K562 (cell line): ENCODE data around the gene CPED1. TPM values are rescaled to one million over a fixed set of nuclear protein-coding genes. Genes with fewer than 3 reads are reported as not detected.
A peak's percentile ranks its signal among the peaks of the same experiment; 100 is the strongest.

Experiments used
- ARID2 ChIP-seq: fragments of 450-650 bp; IDR thresholded peaks from 2 replicates; pipeline ENCODE4 v1.6.1; 2017; ENCODE audit warnings: antibody characterized with exemption, mild to moderate bottlenecking
- BRD9 ChIP-seq: fragments of 450-650 bp; IDR thresholded peaks from 2 replicates; pipeline ENCODE4 v1.6.1; 2018; ENCODE audit warnings: low read depth; ENCODE audit not compliant: partially characterized antibody
- CTBP1 ChIP-seq: fragments of 450-650 bp; IDR thresholded peaks from 2 replicates; pipeline ENCODE4 v1.6.1; 2016; ENCODE audit warnings: borderline replicate concordance
- ELF1 ChIP-seq: fragments of 200-800 bp; sonication (Bioruptor generic); IDR thresholded peaks from 2 replicates; pipeline ENCODE4 v1.6.1; 2016; ENCODE audit warnings: missing genetic modification characterization, missing compliant biosample characterization
- EWSR1 ChIP-seq: fragments of 450-650 bp; IDR thresholded peaks from 2 replicates; pipeline ENCODE4 v1.6.1; 2018; ENCODE audit warnings: borderline replicate concordance, mild to moderate bottlenecking, low read depth, moderate library complexity; ENCODE audit not compliant: partially characterized antibody
- GABPB1 ChIP-seq: sonication (generic); formaldehyde crosslinking; IDR thresholded peaks from 2 replicates; pipeline ENCODE4 v1.8.0; 2022; ENCODE audit warnings: mild to moderate bottlenecking, missing genetic modification reagents
- HNRNPLL ChIP-seq: fragments of 200-400 bp; formaldehyde crosslinking; IDR thresholded peaks from 2 replicates; pipeline ENCODE4 v1.6.1; 2017; ENCODE audit warnings: low read length, low read depth, mild to moderate bottlenecking; ENCODE audit not compliant: poor library complexity, severe bottlenecking
- JUND ChIP-seq, 2 experiments: IDR thresholded peaks; 2 replicates in 1 of 2; 3 replicates in 1 of 2; pipeline ENCODE4 v1.6.1; 2011; ENCODE audit warnings: borderline replicate concordance in 2 of 2, low read depth in 2 of 2, low read length in 2 of 2, improper control_type of control experiment in 1 of 2, missing biosample characterization in 1 of 2, missing genetic modification characterization in 1 of 2, missing genetic modification reagents in 1 of 2
- MEF2A ChIP-seq: IDR thresholded peaks from 2 replicates; pipeline ENCODE4 v1.6.1; 2011; ENCODE audit warnings: low read depth, mild to moderate bottlenecking, low read length, moderate library complexity; ENCODE audit not compliant: control insufficient read depth
- MEIS2 ChIP-seq: fragments of 450-650 bp; IDR thresholded peaks from 2 replicates; pipeline ENCODE4 v1.6.1; 2014; ENCODE audit warnings: mild to moderate bottlenecking; ENCODE audit not compliant: partially characterized antibody
- NFIC ChIP-seq: fragments of 450-650 bp; IDR thresholded peaks from 2 replicates; pipeline ENCODE4 v1.6.1; 2017; ENCODE audit warnings: mild to moderate bottlenecking, inconsistent platforms
- NR1H2 ChIP-seq: sonication (generic); formaldehyde crosslinking; IDR thresholded peaks from 2 replicates; pipeline ENCODE4 v1.4.0; 2020; ENCODE audit warnings: mild to moderate bottlenecking, missing genetic modification reagents
- POLR3G ChIP-seq: IDR thresholded peaks from 2 replicates; pipeline ENCODE4 v1.6.1; 2011; ENCODE audit not compliant: insufficient read length, insufficient replicate concordance; ENCODE audit errors: extremely low read depth
- PTTG1 ChIP-seq: fragments of 450-650 bp; IDR thresholded peaks from 2 replicates; pipeline ENCODE4 v1.6.1; 2016; ENCODE audit warnings: low read depth, mild to moderate bottlenecking, missing genetic modification characterization, missing compliant biosample characterization
- SAP30 ChIP-seq: fragments of 200-600 bp; sonication (generic); IDR thresholded peaks from 2 replicates; pipeline ENCODE4 v1.6.1; 2012; ENCODE audit warnings: borderline replicate concordance, low read depth, mild to moderate bottlenecking, moderate library complexity, low read length, control low read depth, inconsistent platforms; ENCODE audit not compliant: insufficient read depth, poor library complexity, severe bottlenecking
- SRF ChIP-seq, 2 experiments: fragments of 250-450, 450-650 bp in 1 of 2; sonication (Bioruptor Pico) in 1 of 2; sonication (generic) in 1 of 2; formaldehyde crosslinking; IDR thresholded peaks; 2 replicates each; pipeline versions ENCODE4 v1.5.0 to v1.5.1; 2020 to 2022; ENCODE audit warnings: mild to moderate bottlenecking in 1 of 2, missing genetic modification reagents in 1 of 2
- TARDBP ChIP-seq: fragments of 450-650 bp; IDR thresholded peaks from 2 replicates; pipeline ENCODE4 v1.6.1; 2016
- TSC22D4 ChIP-seq: fragments of 450-650 bp; IDR thresholded peaks from 2 replicates; pipeline ENCODE4 v1.6.1; 2016; ENCODE audit warnings: missing genetic modification characterization, missing biosample characterization, control low read depth
- ZNF121 ChIP-seq: sonication (generic); formaldehyde crosslinking; conservative IDR thresholded peaks from 2 replicates; pipeline ENCODE4 v1.8.0; 2022; ENCODE audit warnings: missing genetic modification reagents
- polyA plus RNA-seq, 8 experiments: library from polyadenylated mRNA; depleted of rRNA in 4 of 8; stranded (reverse) in 5 of 8; unstranded in 3 of 8; fragments of >200 nt; fragmentation: Nextera tagmentation in 2 of 8; fragmentation: Illumina TruSeq in 1 of 8; extraction: Ambion mirVana in 2 of 8; extraction: Trizol in 1 of 8; gene quantifications; 2 replicates each; pipeline versions ENCODE4 v1.2.1 to v1.2.3, GENCODE V29; 2011 to 2014; ENCODE audit warnings: inconsistent platforms in 1 of 8, missing spikeins in 1 of 8
- total RNA-seq, 7 experiments: library from RNA; depleted of rRNA in 6 of 7; stranded (reverse); fragments of >200 nt in 6 of 7; fragmentation: Illumina TruSeq in 2 of 7; extraction: Trizol in 2 of 7; gene quantifications; 2 replicates each; pipeline versions ENCODE4 v1.2.1 to v1.2.3, GENCODE V29; 2011 to 2021; ENCODE audit warnings: low replicate concordance in 1 of 7
- TF ChIP-seq, protein P1 (sequence below): fragments of 250-450 bp; sonication (Bioruptor Pico); IDR thresholded peaks from 2 replicates; pipeline ENCODE4 v1.4.0; 2020; ENCODE audit warnings: mild to moderate bottlenecking, moderate library complexity
- TF ChIP-seq, protein P2 (sequence below): fragments of 250-450 bp; sonication (Bioruptor Pico); IDR thresholded peaks from 2 replicates; pipeline ENCODE4 v1.8.0; 2021; ENCODE audit warnings: moderate library complexity, mild to moderate bottlenecking, inconsistent platforms

Gene CPED1
- total and polyA plus RNA-seq, 9 of the 15 experiments (the other 6 are each of a cell fraction or from before 2014, with no cell fraction given): 195 to 393 (median 290) TPM

DNA sequence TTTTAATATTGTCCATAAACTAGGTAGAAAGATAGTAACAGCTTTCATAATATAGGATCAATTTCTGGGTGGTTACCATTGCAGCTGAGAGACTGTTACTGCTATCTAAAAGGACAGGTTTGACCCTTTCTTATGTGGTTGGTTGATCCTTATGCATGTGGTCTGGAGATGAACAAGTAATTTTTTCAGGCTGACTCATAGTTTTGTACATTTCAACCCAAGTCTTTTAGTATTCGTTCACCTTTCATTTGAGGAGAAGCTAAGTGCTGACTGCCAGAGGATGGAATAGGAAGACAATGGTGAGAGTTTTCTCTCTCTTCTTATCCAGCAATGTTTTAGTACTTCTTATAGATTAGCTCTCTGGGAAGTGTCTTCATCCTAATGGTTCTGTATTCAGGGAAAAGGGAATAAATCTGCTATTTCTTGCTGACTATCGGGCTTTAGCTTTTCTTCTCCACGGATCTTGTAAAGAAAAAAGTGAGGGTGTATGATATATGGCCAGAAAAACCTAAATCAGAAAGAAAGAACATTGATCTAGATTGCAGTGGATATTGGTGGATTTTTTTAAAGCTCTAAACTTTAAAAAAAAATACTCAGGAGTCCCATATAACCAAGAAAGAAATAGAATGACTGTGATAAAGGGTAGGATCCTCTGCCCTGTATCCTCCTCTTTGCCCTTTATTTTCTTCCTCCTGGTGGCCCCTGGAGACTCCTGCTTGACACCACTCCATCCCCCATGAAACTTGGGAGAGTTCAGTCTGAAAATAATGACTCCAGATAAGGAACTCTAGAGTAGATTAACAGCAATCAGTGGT, 88.0 kb downstream of the CPED1 start (continued):
- TF ChIP-seq MEIS2 (peak; percentile 70), SAP30 (no peak), ELF1 (tag) (no peak; the same call in 1 of the 2 replicates), CTBP1 (peak; percentile 75; the same call in 1 of the 2 replicates), POLR3G (no peak), NR1H2 (CRISPR knock-in tag) (no peak; the same call in none of the 2 replicates), TARDBP (no peak), GABPB1 (CRISPR knock-in tag) (no peak; the same call in 1 of the 2 replicates), SRF (CRISPR knock-in tag; IDR thresholded peaks at IDR 0.05) (0 out of 4 replicates have a peak, but pooled peaks have one; percentile 22 to 32), NFIC (peak; percentile 83), EWSR1 (no peak), PTTG1 (tag) (no peak), HNRNPLL (no peak), ZNF121 (CRISPR knock-in tag) (no peak), ARID2 (peak; percentile 37; the same call in 1 of the 2 replicates), TSC22D4 (tag) (no peak), MEF2A (peak; percentile 55), BRD9 (peak; percentile 91), JUND (IDR thresholded peaks at IDR 0.05; ENCODE audit: borderline replicate concordance, low read depth, low read length) (peak; percentile 98), JUND (tag; IDR thresholded peaks at IDR 0.05; ENCODE audit: borderline replicate concordance, low read depth, low read length) (peak; percentile 98; the same call in 2 of the 3 replicates)
- TF ChIP-seq, protein P1, sequence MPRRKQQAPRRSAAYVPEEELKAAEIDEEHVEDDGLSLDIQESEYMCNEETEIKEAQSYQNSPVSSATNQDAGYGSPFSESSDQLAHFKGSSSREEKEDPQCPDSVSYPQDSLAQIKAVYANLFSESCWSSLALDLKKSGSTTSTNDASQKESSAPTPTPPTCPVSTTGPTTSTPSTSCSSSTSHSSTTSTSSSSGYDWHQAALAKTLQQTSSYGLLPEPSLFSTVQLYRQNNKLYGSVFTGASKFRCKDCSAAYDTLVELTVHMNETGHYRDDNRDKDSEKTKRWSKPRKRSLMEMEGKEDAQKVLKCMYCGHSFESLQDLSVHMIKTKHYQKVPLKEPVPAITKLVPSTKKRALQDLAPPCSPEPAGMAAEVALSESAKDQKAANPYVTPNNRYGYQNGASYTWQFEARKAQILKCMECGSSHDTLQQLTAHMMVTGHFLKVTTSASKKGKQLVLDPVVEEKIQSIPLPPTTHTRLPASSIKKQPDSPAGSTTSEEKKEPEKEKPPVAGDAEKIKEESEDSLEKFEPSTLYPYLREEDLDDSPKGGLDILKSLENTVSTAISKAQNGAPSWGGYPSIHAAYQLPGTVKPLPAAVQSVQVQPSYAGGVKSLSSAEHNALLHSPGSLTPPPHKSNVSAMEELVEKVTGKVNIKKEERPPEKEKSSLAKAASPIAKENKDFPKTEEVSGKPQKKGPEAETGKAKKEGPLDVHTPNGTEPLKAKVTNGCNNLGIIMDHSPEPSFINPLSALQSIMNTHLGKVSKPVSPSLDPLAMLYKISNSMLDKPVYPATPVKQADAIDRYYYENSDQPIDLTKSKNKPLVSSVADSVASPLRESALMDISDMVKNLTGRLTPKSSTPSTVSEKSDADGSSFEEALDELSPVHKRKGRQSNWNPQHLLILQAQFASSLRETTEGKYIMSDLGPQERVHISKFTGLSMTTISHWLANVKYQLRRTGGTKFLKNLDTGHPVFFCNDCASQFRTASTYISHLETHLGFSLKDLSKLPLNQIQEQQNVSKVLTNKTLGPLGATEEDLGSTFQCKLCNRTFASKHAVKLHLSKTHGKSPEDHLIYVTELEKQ: no peak
- TF ChIP-seq, protein P2, sequence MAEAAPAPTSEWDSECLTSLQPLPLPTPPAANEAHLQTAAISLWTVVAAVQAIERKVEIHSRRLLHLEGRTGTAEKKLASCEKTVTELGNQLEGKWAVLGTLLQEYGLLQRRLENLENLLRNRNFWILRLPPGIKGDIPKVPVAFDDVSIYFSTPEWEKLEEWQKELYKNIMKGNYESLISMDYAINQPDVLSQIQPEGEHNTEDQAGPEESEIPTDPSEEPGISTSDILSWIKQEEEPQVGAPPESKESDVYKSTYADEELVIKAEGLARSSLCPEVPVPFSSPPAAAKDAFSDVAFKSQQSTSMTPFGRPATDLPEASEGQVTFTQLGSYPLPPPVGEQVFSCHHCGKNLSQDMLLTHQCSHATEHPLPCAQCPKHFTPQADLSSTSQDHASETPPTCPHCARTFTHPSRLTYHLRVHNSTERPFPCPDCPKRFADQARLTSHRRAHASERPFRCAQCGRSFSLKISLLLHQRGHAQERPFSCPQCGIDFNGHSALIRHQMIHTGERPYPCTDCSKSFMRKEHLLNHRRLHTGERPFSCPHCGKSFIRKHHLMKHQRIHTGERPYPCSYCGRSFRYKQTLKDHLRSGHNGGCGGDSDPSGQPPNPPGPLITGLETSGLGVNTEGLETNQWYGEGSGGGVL: no peak
